HUES48 (cell line): ENCODE results near the gene PNCK.

ENCODE experiments used
- H3K27ac ChIP-seq: one replicate; pipeline ENCODE4 v1.7.0; 2013; ENCODE audit warnings: low read depth, low read length, inconsistent platforms
- H3K27me3 ChIP-seq: 2 replicates; pipeline ENCODE4 v1.6.1; 2013; ENCODE audit warnings: mild to moderate bottlenecking, low read length; ENCODE audit not compliant: control insufficient read depth, insufficient read depth
- H3K36me3 ChIP-seq: 2 replicates; pipeline ENCODE4 v1.6.1; 2013; ENCODE audit warnings: low read length; ENCODE audit not compliant: control insufficient read depth, insufficient read depth
- H3K4me1 ChIP-seq: 2 replicates; pipeline ENCODE4 v1.6.1; 2013; ENCODE audit warnings: mild to moderate bottlenecking, low read length; ENCODE audit not compliant: control insufficient read depth, insufficient read depth
- H3K4me3 ChIP-seq: 2 replicates; pipeline ENCODE4 v1.5.1; 2013; ENCODE audit warnings: mild to moderate bottlenecking, low read depth, low read length
- H3K9ac ChIP-seq: 2 replicates; pipeline ENCODE4 v1.6.1; 2013; ENCODE audit warnings: mild to moderate bottlenecking, low read depth, low read length, moderate library complexity
- H3K9me3 ChIP-seq: 2 replicates; pipeline ENCODE4 v1.6.1; 2013; ENCODE audit warnings: low read length; ENCODE audit not compliant: control insufficient read depth, insufficient read depth

PNCK gene

GRCh38 chrX:153643431-153644351 is 29.9 kb downstream of the PNCK start:
- Histone ChIP-seq H3K9ac (no peak overlapping the region), H3K9me3 (peaks cover 40% of the 10 kb centered on the region), H3K4me1 (no peaks in the 10 kb centered on the region; the same call in 1 of the 2 replicates), H3K27me3 (peaks cover 83% of the 10 kb centered on the region), H3K36me3 (no peaks in the 10 kb centered on the region), H3K4me3 (peak overlapping the region; percentile 38), H3K27ac (no peak overlapping the region)

- Histone ChIP-seq H3K9me3 (peaks cover 36% of the 10 kb centered on the region), H3K27me3 (peaks cover 75% of the 10 kb centered on the region), H3K9ac (no peak overlapping the region), H3K27ac (no peak overlapping the region), H3K36me3 (no peaks in the 10 kb centered on the region), H3K4me3 (no peak overlapping the region; the same call in 1 of the 2 replicates), H3K4me1 (no peaks in the 10 kb centered on the region; the same call in 1 of the 2 replicates)
These were observed 30.8 kb downstream of the PNCK start for GRCh38 chrX:153642655-153643430.

GRCh38 chrX:153642051-153642654 is 31.5 kb downstream of the PNCK start:
- Histone ChIP-seq H3K4me1 (no peaks in the 10 kb centered on the region; the same call in 1 of the 2 replicates), H3K36me3 (no peaks in the 10 kb centered on the region), H3K27me3 (peaks cover 68% of the 10 kb centered on the region), H3K9ac (no peak overlapping the region), H3K27ac (no peak overlapping the region), H3K4me3 (peak overlapping the region; percentile 7; the same call in 1 of the 2 replicates), H3K9me3 (peaks cover 40% of the 10 kb centered on the region)

- H3K9ac ChIP-seq: no peak overlapping the region
These were observed 32.0 kb downstream of the PNCK start for GRCh38 chrX:153641627-153642026.

GRCh38 chrX:153640736-153641575 is 32.7 kb downstream of the PNCK start:
- H3K27ac ChIP-seq: no peak overlapping the region
- H3K36me3 ChIP-seq: no peaks in the 10 kb centered on the region
- H3K9me3 ChIP-seq: peaks cover 38% of the 10 kb centered on the region
- no peaks in the 10 kb centered on the region; the same call in 1 of the 2 replicates for H3K4me1 ChIP-seq
- peak overlapping the region; percentile 7; the same call in 1 of the 2 replicates for H3K4me3 ChIP-seq
- no peak overlapping the region for H3K9ac ChIP-seq
- peaks cover 56% of the 10 kb centered on the region for H3K27me3 ChIP-seq

More at GRCh38 chrX:153641627-153642026, 32.0 kb downstream of the PNCK start:
- Histone ChIP-seq H3K36me3 (no peaks in the 10 kb centered on the region), H3K4me1 (no peaks in the 10 kb centered on the region; the same call in 1 of the 2 replicates), H3K9me3 (peaks cover 40% of the 10 kb centered on the region), H3K4me3 (peak overlapping the region; percentile 7; the same call in 1 of the 2 replicates), H3K27me3 (peaks cover 63% of the 10 kb centered on the region), H3K27ac (no peak overlapping the region)

- H3K9me3 ChIP-seq: peaks cover 30% of the 10 kb centered on the region; the same call in 1 of the 2 replicates
- peaks cover 48% of the 10 kb centered on the region for H3K27me3 ChIP-seq
- H3K27ac ChIP-seq: no peak overlapping the region
- H3K36me3 ChIP-seq: no peaks in the 10 kb centered on the region
- no peak overlapping the region for H3K9ac ChIP-seq
- H3K4me1 ChIP-seq: no peaks in the 10 kb centered on the region; the same call in 1 of the 2 replicates
- H3K4me3 ChIP-seq: no peak overlapping the region
These were observed 33.4 kb downstream of the PNCK start for GRCh38 chrX:153640045-153640686.

- H3K27me3 ChIP-seq: peaks cover 41% of the 10 kb centered on the region
- H3K27ac ChIP-seq: no peak overlapping the region
- no peak overlapping the region for H3K4me3 ChIP-seq
- no peak overlapping the region for H3K9ac ChIP-seq
- no peaks in the 10 kb centered on the region for H3K36me3 ChIP-seq
- peaks cover 23% of the 10 kb centered on the region; the same call in 1 of the 2 replicates for H3K9me3 ChIP-seq
- no peaks in the 10 kb centered on the region; the same call in 1 of the 2 replicates for H3K4me1 ChIP-seq
These were observed 34.2 kb downstream of the PNCK start for GRCh38 chrX:153639177-153640044.

- Histone ChIP-seq H3K9me3 (peaks cover 23% of the 10 kb centered on the region; the same call in 1 of the 2 replicates), H3K27me3 (peaks cover 35% of the 10 kb centered on the region), H3K9ac (no peak overlapping the region), H3K4me1 (no peaks in the 10 kb centered on the region; the same call in 1 of the 2 replicates), H3K36me3 (no peaks in the 10 kb centered on the region), H3K27ac (no peak overlapping the region), H3K4me3 (no peak overlapping the region)
These were observed 35.0 kb downstream of the PNCK start for GRCh38 chrX:153638436-153639176.

- H3K4me3 ChIP-seq: no peak overlapping the region
- H3K27ac ChIP-seq: no peak overlapping the region
- H3K9ac ChIP-seq: no peak overlapping the region
- peaks cover 29% of the 10 kb centered on the region for H3K27me3 ChIP-seq
- peaks cover 17% of the 10 kb centered on the region; the same call in 1 of the 2 replicates for H3K9me3 ChIP-seq
- no peaks in the 10 kb centered on the region for H3K36me3 ChIP-seq
- no peaks in the 10 kb centered on the region; the same call in 1 of the 2 replicates for H3K4me1 ChIP-seq
These were observed 35.6 kb downstream of the PNCK start for GRCh38 chrX:153638041-153638371.
